RPMI8226 (cell line): ENCODE measurements around the gene MRGPRE.
A peak's percentile ranks its signal among the peaks of the same experiment; 100 is the strongest.

Source experiments
- DNase-seq: peaks from one replicate; pipeline ENCODE4 v3.0.0-alpha.2; 2015

Gene MRGPRE

DNA sequence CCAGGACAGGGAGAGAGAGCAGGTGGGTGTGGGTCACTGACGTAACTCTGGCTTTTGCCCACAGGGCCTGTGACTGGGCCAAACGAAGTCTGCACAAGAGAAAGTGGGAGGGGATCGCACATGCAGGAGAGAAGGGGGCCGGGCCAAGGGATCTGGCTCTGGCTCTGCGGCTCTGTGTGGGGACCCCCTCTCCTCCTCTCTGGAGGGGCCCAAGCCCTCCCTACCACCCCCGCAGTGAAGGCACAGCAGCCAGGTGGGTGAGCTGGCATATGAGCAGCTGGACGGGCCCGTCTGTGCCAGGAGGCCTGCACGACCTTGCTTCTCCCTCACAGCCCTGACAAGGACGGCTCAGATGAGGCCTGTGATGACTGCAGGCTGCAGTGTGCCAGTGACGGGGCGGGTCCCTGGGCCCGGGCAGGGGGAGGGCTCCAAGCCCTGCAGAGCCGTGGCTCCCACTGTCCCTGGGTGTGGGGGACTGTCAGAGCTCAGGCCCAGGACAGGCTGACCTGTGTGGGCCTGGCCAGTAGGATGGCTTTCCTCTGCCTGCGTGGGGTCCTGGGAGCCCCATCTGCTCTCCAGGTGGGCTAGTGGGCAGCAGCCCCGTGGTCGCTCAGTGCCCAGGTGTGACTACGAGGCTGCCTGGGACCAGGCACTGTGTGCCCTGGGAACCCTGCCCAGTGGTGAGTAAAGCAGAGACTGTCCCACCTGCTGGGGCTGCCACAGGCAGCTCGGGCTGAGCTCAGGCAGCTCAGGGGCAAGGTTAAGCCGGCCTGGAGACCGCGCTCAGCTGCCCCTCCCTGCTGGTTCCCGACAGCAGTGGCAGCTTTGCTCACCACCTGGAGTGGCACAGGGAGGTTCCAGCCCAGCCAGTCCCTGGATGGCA, 35.8 kb downstream of the MRGPRE start:
- peak; percentile 2 for DNase-seq

DNA sequence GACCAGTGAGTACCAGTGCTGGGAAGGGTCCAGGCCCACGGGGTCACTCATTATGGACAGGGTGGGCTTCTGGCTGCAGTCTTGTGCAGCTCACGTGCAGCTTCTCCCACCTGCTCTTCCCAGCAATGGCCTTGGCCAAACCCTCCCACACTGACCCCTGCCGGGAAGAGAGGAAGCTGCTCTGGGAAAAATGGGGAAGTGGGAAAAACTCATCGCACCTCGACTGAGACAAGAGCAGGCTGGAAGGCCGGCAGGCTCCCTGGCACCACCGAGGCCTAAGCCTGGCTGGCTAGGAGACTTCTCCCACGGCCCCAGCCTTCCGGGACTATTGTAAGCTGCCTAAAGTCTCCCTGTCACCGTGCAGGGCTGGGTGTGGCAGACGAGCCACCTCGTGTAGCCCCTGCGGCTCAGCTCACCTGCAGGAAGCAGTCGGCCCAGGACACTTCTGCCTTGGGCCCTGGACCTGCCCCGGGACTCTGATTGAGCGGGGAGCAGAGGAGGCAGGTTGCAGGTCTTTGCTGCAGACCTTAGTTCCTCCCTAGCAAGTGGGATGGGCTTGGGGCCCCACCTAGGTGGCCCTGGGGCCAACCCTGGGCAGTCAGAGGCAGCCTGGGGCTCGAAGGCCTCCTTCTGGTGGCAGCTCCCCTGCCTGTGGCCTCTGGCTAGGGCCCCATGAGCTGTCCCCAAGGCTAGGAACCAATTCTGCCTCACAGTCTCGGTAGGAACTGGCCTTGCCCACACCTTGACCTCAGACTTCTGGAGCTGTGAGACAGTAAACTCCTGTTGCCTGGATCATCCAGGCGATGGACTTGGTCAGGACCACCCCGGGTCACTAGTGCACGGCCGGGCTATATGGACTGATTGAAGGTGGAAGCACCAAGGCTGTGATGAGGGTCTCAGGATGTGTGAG, 36.7 kb downstream of the MRGPRE start:
- no peak for DNase-seq

DNA sequence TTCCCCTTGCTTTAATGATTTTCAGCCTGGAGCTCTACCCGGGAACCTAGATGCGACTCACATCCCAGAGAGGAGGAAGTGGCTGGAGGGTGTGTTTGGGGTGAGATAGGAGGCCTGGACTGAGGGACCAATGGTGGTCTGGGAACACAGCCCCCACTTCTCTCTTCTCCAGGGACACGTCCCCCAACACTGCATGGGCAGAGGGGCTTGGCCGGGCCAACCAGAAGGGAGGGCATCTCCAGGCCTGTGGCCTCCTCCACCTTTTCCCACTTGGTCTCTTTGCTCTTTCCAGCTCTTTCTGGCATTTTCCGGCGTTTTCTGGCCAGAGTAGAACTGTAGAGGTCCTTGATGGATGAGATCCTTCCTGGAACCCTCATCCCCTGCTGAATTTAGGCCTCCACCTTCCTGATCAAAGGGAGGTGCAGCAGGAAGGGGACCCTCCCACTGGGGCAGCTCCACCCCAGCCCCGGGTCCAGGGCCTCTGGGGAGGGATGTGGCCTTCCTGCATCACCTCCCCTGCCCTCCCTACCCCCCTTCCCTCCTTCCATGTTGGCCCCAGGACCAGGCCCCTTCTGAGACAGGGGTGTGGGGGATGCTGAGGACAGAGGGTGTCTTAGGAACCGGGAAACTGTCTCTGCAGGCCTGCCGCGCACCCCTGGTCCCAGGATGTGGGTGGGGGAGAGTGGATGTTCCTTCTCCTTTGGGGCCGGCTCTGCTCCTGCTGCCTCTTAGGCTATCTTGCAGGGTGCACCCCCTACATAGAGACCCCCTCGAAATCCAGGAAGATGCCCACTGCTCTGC, 38.0 kb downstream of the MRGPRE start:
- DNase-seq, result no peak

DNA sequence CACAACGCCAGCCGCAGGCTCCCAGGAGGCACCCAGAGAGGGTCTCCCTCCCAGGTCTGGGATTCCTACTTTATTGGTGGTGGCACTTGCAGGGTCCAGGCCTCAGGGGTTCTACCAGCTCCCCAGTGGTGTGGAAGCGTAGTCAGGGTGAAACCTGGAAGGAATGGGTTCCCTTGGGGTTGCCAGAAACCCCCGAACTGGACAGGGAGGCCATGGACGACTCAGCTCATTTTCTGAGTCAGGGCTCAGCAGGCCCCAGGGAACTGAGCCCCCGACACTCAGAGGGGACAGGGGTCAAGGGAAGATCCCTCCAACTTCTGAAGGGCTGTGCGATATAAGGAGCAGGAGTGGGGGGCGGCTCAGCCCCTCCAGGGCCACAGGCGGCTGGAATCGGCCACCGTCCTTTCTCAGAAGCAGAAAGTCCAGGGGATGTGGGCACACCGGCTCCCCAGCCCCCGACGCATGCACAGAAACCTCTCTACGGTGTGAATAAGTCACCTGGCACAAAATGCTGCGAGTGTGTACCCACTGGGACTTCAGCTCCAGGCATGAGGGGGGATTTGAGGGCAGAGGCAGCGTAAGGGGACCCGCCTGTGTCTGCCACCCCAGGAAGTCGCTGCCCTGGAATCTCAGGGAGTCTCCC, 38.7 kb downstream of the MRGPRE start:
- no peak for DNase-seq

DNA sequence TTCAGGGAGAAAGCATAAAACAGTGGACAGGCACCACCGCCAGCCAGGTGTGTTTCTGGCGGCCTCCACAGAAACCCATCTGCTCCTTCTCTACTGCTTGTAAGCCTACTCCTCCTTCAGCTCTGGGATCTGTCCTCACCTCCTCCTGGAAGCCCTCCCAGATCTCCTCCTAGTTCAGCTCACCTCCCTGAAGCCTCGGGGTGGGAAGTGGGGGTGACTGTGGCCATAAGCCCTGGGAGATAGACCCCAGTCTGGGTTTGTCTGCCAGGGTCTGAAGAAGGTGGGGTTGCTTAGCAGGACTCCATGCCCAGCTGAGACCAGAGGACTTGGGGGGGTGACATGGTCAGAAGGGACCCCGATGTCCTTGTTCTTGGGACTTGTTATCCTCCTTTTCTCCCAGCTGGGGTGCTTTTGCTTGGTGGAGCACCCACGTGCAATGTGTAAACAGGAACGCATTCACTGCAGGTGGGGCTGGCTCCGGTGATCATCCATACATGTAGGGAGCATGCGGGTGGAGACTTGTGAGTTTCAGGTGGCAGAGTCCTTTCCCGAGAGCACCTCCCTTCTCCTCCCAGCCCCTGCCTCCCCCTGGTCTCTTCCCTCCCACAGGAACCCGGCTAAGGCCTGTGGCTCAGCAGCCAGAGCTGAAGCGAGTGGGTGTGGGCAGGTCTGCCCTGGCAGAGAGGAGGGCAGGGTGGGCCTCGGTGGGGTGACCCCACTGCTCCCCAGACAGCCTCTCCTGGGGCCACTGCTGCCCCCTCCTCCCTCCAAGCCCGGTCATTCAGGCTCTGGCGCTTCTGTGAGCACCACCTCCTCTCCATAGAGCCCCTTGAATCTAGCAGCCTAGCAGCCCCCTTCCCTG, 39.5 kb downstream of the MRGPRE start:
- DNase-seq, result no peak

DNA sequence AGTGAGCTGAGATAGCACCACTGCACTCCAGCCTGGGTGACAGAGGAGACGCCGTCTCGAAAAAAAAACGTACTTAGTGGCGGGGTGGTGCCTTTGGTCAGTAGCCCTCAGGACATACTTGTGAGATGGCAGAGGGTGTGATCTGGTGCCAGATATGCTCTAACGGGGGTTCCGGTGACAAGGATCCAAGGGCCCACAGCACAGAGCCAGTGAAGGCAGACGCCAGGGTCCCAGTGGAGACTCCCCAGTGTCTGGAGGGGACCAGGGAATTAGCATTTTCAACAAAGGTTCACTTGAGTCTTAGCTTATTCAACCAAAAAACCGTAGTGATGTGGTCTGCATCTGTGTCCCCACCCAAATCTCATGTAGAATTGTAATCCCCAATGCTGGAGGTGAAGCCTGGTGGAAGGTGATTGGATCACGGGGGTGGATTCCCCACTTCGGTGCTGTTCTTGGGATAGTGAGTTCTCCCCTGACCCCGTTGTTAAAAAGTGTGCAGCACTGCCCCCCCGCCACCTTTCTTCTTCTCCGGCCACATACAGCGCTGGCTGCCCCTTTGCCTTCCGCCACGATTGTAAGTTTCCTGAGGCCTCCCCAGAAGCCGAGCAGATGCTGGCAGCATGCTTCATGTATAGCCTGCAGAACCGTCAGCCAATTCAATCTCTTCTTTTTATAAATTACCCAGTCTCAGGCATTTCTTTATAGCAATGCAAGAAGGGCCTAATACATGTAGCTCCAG, 40.5 kb downstream of the MRGPRE start:
- DNase-seq, result no peak

DNA sequence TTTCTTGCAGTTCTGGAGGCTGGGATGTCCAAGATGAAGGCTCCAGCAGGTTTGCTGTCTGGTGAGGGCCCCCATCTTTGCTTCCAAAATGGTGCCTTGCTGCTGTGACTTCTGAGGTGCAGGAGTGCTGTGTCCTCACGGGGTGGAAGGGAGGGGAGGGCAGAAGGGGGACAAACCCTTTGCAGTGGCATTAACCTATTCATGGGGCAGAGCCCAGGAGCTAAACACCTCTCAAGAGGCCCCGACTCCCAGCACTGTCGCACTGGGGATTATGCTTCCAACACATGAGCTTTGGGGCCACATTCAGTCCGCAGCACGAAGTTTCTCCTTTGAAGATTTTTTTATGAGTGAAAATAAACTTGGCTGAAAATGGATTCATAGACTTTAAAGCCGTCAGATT, 41.6 kb downstream of the MRGPRE start:
- no peak for DNase-seq

DNA sequence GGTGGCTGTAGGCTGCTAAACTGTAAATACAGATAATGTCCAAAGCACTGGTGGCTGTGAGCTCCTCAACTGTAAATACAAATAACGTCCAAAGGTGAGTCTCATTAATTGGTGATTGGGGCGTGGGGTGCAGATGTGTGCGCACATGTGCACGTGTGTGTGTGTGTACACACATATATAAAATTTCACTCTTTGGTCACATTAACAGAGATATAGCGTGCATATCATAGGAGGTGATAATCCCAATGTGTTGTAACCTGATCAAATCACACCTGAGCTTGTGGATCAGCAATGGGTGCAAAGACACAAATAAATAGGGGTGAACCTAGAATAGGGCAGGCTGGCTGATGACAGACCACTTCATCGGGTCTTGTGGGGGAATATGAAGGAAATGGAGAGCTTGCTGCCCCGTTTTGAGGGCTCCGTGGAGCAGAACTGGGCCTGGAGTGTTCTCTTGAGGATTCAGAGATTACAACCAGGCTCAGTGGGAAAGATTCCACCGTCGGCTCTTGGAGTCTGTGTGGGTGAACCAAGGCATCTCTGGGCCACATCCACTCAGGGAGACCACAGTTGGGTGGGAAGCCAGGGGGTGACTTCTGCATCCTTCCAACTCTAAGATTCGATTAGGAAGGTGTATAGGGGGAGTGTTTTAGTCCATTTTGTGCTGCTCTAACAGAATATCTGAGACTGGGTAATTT, 42.2 kb downstream of the MRGPRE start:
- no peak for DNase-seq

DNA sequence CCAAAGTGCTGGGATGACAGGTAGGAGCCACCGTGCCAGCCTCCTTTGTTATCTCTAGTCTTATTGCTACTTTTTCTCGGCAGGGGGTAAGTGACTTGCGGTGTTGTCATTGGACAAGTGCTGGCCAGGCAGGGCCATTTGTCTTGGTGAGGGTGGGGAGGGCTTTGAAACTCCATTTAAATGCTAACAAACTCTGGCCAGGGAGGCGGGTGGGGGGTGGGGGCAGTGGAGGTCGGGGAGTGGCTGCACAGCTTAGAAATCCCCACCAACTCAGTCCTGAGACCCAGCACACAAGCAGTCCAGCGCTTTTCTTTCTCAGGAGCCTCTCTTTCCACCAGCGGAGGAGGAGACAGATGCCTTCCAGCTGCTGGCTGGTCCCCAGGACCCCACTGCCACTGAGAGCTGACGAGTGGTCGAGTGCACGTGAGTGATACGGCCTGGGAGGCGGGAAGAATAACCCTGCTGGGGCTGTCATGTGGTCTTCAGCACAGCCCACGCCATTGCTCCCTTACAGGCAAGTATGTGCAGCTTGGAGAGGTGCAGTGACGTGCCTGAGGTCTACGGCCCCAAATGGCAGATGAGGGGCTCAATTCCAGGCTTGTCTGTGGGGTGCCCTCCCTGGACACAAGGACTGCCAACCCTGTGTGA, 42.9 kb downstream of the MRGPRE start:
- DNase-seq, result no peak

DNA sequence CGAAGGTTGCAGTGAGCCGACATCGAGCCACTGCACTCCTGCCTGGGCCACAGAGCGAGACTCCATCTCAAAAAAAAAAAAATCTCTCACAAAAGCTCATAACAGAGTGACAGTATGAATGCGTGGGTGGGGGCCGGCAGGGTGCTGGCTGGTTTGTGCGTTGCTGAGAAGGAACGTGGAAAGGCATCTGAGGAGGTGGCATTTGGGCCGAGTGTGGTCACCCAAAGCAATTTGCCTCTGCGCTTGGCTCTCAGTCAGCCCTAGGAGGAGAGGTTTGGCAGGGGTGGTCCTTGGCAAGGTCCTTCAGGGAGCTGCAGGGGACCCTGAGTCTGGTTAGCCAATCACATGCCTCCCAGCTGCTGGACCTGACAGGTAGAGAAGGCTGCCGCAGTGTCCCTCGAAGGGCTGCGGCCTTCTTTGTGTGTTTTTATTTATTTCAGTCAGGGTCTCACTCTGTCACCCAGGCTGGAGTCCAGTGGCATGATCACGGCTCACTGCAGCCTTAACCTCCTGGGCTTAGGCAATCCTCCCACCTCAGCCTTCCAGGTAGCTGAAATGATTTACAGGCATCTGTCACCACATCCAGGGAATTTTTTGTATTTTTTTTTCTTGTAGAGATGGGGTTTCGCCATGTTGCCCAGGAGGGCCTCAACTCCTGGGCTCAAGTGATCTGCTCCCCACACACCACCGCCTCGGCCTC, 43.6 kb downstream of the MRGPRE start:
- no peak for DNase-seq

DNA sequence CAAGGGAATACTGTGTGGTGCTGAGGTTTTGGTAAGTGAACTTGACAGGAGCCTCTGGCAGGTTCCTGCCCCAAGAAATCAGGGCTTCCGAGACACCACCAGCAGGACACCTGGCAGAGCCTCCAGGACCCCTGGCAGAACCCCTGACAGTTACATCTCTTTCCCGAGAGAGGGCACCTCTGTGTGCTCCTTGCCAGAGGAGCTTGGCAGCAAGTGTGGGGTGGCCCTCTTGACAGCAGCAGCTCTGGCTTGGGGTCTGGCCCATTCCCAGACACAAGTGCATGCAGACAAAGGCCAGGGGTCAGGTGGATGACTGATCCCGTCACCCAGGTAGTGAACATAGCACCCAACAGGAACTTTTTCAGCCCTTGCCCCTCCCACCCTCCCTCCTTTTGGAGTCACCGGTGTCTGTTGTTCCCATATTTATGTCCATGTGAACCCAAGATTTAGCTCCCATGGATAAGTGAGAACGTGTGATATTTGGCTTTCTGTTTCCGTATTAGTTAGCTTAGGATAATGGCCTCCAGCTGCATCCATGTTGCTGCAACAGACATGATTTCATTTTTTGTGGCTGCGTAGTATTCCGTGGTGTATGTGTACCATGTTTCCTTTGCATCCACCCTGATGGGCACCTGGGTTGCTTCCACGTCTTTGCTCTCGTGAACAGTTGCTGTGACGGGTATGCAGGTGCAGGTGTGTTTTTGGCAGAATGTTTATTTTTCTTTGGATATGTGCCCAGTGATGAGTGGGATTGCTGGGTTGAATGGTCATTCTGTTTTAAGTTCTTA, 45.9 kb downstream of the MRGPRE start:
- DNase-seq, result no peak

DNA sequence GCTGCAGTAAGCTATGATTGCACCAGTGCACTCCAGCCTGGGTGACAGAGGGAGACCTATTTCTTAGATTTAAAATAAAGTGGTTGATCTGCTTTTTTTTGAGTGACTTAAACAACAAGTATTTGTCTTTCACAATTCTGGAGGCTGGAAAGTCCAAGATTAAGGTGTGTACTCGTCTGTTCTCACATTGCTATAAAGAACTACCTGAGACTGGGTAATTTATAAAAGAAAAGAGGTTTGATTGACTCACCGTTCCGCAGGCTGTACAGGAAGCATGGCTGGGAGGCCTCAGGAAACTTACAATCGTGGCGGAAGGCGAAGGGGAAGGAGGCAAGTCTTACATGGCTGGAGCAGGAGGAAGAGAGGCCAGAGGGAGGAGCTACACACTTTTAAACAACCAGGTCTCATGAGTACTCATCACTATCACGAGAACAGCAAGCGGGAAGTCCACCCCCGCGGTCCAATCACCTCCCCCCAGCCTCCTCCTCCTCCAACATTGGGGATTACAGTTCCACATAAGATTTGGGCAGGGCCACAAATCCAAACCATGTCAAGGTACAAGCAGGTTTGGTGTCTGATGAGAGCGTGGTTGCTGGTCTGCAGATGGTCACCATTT, 47.4 kb downstream of the MRGPRE start:
- DNase-seq, result no peak

DNA sequence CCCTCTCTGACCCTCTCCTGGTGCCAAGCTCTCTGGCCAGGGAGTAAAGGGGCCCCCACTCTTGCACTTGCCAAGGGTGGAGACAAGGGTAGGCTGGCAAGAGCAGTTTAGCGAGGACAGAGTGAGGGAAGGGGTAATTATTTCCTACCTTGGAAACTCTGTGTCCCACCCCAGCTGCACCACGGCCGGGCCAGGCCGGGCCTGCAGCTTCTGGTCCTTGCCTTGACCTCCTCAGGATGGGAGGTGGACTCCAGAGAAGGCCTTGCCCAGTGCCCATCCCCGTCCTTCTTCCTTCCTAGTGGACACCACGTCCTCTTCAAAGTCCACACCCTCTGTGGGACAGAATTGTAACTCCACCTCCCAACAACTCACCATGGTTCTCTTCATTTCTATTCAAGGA, 48.7 kb downstream of the MRGPRE start:
- no peak for DNase-seq

DNA sequence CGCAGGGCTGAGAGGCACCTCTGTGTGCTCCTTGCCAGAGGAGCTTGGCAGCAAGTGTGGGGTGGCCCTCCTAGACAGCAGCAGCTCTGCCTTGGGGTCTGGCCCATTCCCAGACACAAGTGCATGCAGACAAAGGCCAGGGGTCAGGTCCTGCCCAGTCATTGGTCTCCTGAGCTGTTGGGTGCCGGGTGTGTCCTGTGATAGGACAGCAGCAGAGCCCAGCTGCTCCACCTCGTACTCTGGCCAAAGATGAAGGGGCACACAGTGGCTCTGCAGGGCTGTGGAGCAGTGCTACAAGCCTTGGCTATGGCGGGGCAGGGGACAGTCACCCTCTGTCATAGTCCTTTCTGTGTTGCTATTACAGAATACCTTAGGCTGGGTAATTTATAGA, 49.8 kb downstream of the MRGPRE start:
- no peak for DNase-seq

DNA sequence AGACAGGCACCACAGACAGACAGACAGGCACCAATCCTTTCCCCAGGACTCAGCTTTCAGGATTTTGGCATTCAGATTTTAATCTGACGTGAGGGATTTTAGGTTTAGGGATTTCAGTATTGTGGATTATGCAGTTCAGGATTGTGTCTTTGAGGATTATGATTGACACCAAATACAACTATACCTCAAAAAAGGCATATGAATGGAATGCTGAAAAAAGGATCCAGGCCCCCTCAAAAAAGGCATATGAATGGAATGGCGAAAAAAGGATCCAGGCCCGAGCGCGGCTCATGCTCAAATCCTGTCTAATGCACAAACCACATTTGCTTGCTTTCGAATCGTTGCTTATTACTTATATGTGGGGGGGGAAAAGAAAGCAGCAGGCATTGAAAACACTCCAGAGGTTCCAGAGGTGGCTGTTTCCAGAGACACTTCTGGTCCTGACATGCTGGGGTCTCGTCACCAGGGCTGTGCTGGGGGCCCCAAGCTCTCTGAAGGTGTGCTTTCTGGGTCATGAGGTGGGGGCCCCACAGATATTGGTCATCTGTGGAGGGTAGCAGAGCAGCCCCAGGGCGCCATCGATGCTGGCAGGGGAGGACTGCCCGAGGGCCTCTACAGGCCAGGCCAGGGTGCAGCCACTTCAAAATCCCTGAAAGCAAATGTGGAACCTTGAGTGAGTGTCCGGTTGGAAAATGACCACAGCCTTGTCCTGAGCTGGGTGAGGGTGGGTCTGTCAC, 50.3 kb downstream of the MRGPRE start:
- no peak for DNase-seq

DNA sequence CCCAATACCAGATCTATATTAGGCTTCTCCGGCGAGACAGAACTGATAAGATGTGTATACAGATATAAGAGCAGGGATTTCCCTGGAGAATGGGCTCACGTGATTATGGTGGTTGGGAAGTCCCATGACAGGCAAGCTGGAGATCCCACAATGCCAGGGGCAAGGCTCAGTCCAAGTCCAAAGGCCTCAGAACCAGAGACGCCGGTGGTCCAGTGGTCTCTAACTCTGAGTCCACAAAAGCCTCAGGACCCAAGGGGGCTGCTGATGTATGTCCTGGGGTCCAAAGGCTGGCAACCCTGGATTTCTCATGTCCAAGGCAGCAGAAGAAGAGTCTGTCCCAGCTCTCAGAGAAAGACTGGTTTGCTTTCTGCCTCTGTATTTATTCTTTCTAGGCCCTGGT, 51.3 kb downstream of the MRGPRE start:
- DNase-seq, result no peak

DNA sequence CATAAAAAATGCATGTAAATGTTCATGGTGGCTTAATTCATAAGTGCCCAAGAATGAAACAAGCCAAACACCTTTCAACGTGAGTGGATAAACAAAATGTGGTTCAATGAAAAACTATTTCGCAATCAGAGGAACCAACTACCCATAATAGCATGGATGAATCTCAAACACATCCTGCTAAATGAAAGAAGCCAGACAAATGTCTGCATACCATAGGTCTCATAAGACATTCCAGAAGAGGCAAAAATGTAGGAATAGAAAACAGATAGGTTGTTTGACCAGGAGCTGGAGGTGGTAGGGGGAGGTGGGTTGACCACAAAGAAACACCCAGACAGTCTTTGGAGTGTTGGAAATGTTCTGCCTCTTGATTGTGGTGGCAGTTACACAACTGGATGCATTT, 53.9 kb downstream of the MRGPRE start:
- DNase-seq, result no peak
